ENCODE measurements around the gene C2CD2L. TPM values are rescaled to one million over a fixed set of nuclear protein-coding genes. Genes with fewer than 3 reads are reported as not detected.

The C2CD2L gene
- total and polyA plus RNA-seq, 2 of the 13 experiments (the other 11 are each of a cell fraction or from before 2014, with no cell fraction given): 3.7 to 5.5 TPM

DNA sequence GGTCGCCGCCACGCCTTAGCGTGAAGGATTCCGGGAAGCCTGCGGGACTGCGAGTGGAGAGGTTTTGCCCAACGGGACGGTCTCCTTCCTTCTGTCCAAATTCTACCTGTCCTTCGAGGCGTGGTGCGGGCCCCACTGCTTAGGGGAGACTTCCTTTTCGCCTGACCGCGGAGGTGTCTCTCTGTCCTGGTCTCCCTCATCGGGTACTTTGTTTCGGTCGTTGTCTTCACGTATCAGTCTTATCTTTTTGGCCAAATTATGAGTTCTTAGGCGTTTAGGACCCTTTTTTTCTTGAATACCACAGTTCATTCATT is 14.6 kb downstream of the C2CD2L start (continued):
- TF ChIP-seq, protein P1, sequence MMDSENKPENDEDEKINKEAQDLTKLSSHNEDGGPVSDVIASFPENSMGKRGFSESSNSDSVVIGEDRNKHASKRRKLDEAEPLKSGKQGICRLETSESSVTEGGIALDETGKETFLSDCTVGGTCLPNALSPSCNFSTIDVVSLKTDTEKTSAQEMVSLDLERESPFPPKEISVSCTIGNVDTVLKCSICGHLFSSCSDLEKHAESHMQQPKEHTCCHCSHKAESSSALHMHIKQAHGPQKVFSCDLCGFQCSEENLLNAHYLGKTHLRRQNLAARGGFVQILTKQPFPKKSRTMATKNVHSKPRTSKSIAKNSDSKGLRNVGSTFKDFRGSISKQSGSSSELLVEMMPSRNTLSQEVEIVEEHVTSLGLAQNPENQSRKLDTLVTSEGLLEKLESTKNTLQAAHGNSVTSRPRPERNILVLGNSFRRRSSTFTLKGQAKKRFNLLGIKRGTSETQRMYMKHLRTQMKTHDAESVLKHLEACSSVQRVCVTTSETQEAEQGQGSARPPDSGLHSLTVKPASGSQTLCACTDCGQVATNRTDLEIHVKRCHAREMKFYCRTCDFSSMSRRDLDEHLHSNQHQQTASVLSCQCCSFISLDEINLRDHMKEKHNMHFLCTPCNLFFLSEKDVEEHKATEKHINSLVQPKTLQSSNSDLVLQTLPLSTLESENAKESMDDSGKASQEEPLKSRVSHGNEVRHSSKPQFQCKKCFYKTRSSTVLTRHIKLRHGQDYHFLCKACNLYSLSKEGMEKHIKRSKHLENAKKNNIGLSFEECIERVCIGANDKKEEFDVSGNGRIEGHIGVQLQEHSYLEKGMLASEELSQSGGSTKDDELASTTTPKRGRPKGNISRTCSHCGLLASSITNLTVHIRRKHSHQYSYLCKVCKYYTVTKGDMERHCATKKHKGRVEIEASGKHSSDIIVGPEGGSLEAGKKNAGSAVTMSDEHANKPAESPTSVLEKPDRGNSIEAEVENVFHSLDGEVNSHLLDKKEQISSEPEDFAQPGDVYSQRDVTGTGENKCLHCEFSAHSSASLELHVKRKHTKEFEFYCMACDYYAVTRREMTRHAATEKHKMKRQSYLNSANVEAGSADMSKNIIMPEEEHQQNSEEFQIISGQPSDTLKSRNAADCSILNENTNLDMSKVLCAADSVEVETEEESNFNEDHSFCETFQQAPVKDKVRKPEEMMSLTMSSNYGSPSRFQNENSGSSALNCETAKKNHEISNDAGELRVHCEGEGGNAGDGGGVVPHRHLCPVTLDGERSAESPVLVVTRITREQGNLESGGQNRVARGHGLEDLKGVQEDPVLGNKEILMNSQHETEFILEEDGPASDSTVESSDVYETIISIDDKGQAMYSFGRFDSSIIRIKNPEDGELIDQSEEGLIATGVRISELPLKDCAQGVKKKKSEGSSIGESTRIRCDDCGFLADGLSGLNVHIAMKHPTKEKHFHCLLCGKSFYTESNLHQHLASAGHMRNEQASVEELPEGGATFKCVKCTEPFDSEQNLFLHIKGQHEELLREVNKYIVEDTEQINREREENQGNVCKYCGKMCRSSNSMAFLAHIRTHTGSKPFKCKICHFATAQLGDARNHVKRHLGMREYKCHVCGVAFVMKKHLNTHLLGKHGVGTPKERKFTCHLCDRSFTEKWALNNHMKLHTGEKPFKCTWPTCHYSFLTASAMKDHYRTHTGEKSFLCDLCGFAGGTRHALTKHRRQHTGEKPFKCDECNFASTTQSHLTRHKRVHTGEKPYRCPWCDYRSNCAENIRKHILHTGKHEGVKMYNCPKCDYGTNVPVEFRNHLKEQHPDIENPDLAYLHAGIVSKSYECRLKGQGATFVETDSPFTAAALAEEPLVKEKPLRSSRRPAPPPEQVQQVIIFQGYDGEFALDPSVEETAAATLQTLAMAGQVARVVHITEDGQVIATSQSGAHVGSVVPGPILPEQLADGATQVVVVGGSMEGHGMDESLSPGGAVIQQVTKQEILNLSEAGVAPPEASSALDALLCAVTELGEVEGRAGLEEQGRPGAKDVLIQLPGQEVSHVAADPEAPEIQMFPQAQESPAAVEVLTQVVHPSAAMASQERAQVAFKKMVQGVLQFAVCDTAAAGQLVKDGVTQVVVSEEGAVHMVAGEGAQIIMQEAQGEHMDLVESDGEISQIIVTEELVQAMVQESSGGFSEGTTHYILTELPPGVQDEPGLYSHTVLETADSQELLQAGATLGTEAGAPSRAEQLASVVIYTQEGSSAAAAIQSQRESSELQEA (CRISPR knock-in tag; IDR thresholded peaks at IDR 0.05; ENCODE audit: not compliant biosample characterization): no peak
- no peak for TF ChIP-seq ARNT (IDR thresholded peaks at IDR 0.05)
- TF ChIP-seq U2AF1 (optimal IDR thresholded peaks at IDR 0.05; ENCODE audit: low read depth, low read length): no peak
- 0 out of 2 replicates have a peak, but pooled peaks have one; percentile 66 for TF ChIP-seq ZNF333 (CRISPR knock-in tag; IDR thresholded peaks at IDR 0.05; ENCODE audit: borderline replicate concordance)
- TF ChIP-seq RBFOX2 (IDR thresholded peaks at IDR 0.05; ENCODE audit: low read depth, low read length): no peak
- TF ChIP-seq, protein P2, sequence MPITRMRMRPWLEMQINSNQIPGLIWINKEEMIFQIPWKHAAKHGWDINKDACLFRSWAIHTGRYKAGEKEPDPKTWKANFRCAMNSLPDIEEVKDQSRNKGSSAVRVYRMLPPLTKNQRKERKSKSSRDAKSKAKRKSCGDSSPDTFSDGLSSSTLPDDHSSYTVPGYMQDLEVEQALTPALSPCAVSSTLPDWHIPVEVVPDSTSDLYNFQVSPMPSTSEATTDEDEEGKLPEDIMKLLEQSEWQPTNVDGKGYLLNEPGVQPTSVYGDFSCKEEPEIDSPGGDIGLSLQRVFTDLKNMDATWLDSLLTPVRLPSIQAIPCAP (CRISPR knock-in tag; IDR thresholded peaks at IDR 0.05; ENCODE audit: low read depth): no peak
- TF ChIP-seq RFX3 (CRISPR knock-in tag; IDR thresholded peaks at IDR 0.05): no peak
- no peak for TF ChIP-seq GTF2F1 (IDR thresholded peaks at IDR 0.05; ENCODE audit: low read length)
- no peak for TF ChIP-seq TCF7 (IDR thresholded peaks at IDR 0.05; ENCODE audit: low read depth)
- peak; percentile 48; the same call in 1 of the 2 replicates for TF ChIP-seq HIVEP1 (CRISPR knock-in tag; IDR thresholded peaks at IDR 0.05)
- no peak for TF ChIP-seq HDAC1 (CRISPR knock-in tag; IDR thresholded peaks at IDR 0.05)

All from HepG2 (cell line).